K562 (cell line): ENCODE data around the gene THAP11. TPM values are rescaled to one million over a fixed set of nuclear protein-coding genes. Genes with fewer than 3 reads are reported as not detected.

ENCODE experiments used
- ATF6 ChIP-seq: sonication (generic); formaldehyde crosslinking; IDR thresholded peaks from 2 replicates; pipeline ENCODE4 v1.4.0; 2020; ENCODE audit warnings: mild to moderate bottlenecking, missing genetic modification reagents
- BCLAF1 ChIP-seq, 2 experiments: fragments of 450-650 bp in 1 of 2; IDR thresholded peaks; 2 replicates each; pipeline ENCODE4 v1.6.1; 2011 to 2017; ENCODE audit warnings: low read depth in 2 of 2, antibody characterized with exemption in 1 of 2, borderline replicate concordance in 1 of 2, low read length in 1 of 2, mild to moderate bottlenecking in 1 of 2, mixed read lengths in 1 of 2; ENCODE audit not compliant: control insufficient read depth in 1 of 2
- CBX5 ChIP-seq: IDR thresholded peaks from 2 replicates; pipeline ENCODE4 v1.6.1; 2014; ENCODE audit warnings: low read depth, borderline replicate concordance
- DLX4 ChIP-seq: fragments of 250-450 bp; sonication (Bioruptor Pico); IDR thresholded peaks from 2 replicates; pipeline ENCODE4 v1.6.1; 2021; ENCODE audit warnings: mild to moderate bottlenecking
- HIVEP1 ChIP-seq: fragments of 250-450 bp; sonication (Bioruptor Pico); IDR thresholded peaks from 2 replicates; pipeline ENCODE4 v1.4.0; 2020; ENCODE audit warnings: mild to moderate bottlenecking
- HNRNPL ChIP-seq: fragments of 200-400 bp; formaldehyde crosslinking; IDR thresholded peaks from 2 replicates; pipeline ENCODE4 v1.6.1; 2017; ENCODE audit warnings: low read depth, mild to moderate bottlenecking, low read length
- KAT2B ChIP-seq: IDR thresholded peaks from one replicate; pipeline ENCODE4 v1.6.1; 2012; ENCODE audit warnings: low read depth, mild to moderate bottlenecking, control low read depth, inconsistent platforms, low read length, moderate library complexity
- MYNN ChIP-seq, 2 experiments: sonication (generic); formaldehyde crosslinking in 1 of 2; IDR thresholded peaks; 2 replicates each; pipeline versions ENCODE4 v1.5.0 to v1.6.1; 2016 to 2020; ENCODE audit warnings: antibody characterized with exemption in 1 of 2, missing genetic modification reagents in 1 of 2
- PCBP2 ChIP-seq: fragments of 200-400 bp; formaldehyde crosslinking; IDR thresholded peaks from 2 replicates; pipeline ENCODE4 v1.6.1; 2018; ENCODE audit warnings: low read length, low read depth, mild to moderate bottlenecking, moderate library complexity; ENCODE audit not compliant: poor library complexity, severe bottlenecking
- PRPF4 ChIP-seq: fragments of 200-400 bp; formaldehyde crosslinking; IDR thresholded peaks from one replicate; pipeline ENCODE4 v1.6.1; 2017; ENCODE audit warnings: low read length, low read depth, mild to moderate bottlenecking; ENCODE audit not compliant: insufficient read depth, poor library complexity, severe bottlenecking
- SIN3A ChIP-seq, 2 experiments: fragments of 150-350 bp in 1 of 2; IDR thresholded peaks; 2 replicates each; pipeline ENCODE4 v1.6.1; 2011 to 2016; ENCODE audit warnings: borderline replicate concordance in 2 of 2, low read depth in 2 of 2, low read length in 2 of 2, mild to moderate bottlenecking in 2 of 2, moderate library complexity in 2 of 2; ENCODE audit not compliant: control insufficient read depth in 1 of 2
- SRSF9 ChIP-seq: fragments of 200-400 bp; formaldehyde crosslinking; IDR thresholded peaks from 2 replicates; pipeline ENCODE4 v1.6.1; 2017; ENCODE audit warnings: low read depth, low read length, borderline replicate concordance
- TCFL5 ChIP-seq: fragments of 250-450 bp; sonication (Bioruptor Pico); conservative IDR thresholded peaks from 2 replicates; pipeline ENCODE4 v1.6.1; 2021; ENCODE audit warnings: mild to moderate bottlenecking, moderate library complexity, matching md5 sums
- THAP7 ChIP-seq: fragments of 250-450 bp; sonication (Bioruptor Pico); IDR thresholded peaks from 2 replicates; pipeline ENCODE4 v1.5.0; 2021
- THRAP3 ChIP-seq: fragments of 450-650 bp; IDR thresholded peaks from 2 replicates; pipeline ENCODE4 v1.6.1; 2016; ENCODE audit warnings: mild to moderate bottlenecking, inconsistent platforms, borderline replicate concordance
- ZBTB12 ChIP-seq: fragments of 250-450 bp; sonication (Bioruptor Pico); IDR thresholded peaks from 2 replicates; pipeline ENCODE4 v1.4.0; 2020
- ZFP1 ChIP-seq: fragments of 450-650 bp; formaldehyde crosslinking; IDR thresholded peaks from 2 replicates; pipeline ENCODE4 v1.4.0; 2020; ENCODE audit warnings: mild to moderate bottlenecking, mixed read lengths
- ZNF143 ChIP-seq: sonication (generic); formaldehyde crosslinking; IDR thresholded peaks from 2 replicates; pipeline ENCODE4 v1.9.0; 2022; ENCODE audit warnings: mild to moderate bottlenecking, missing genetic modification reagents
- polyA plus RNA-seq, 8 experiments: library from polyadenylated mRNA; depleted of rRNA in 4 of 8; stranded (reverse) in 5 of 8; unstranded in 3 of 8; fragments of >200 nt; fragmentation: Nextera tagmentation in 2 of 8; fragmentation: Illumina TruSeq in 1 of 8; extraction: Ambion mirVana in 2 of 8; extraction: Trizol in 1 of 8; gene quantifications; 2 replicates each; pipeline versions ENCODE4 v1.2.1 to v1.2.3, GENCODE V29; 2011 to 2014; ENCODE audit warnings: inconsistent platforms in 1 of 8, missing spikeins in 1 of 8
- total RNA-seq, 7 experiments: library from RNA; depleted of rRNA in 6 of 7; stranded (reverse); fragments of >200 nt in 6 of 7; fragmentation: Illumina TruSeq in 2 of 7; extraction: Trizol in 2 of 7; gene quantifications; 2 replicates each; pipeline versions ENCODE4 v1.2.1 to v1.2.3, GENCODE V29; 2011 to 2021; ENCODE audit warnings: low replicate concordance in 1 of 7

THAP11 gene
- total and polyA plus RNA-seq, 9 of the 15 experiments (the other 6 are each of a cell fraction or from before 2014, with no cell fraction given): 2.4 to 31.6 (median 21.4) TPM

GRCh38 chr16:67846320-67847063, 4.4 kb downstream of the THAP11 start, which contains the start of gene NUTF2 (continued):
- TF ChIP-seq BCLAF1 (IDR thresholded peaks at IDR 0.05; ENCODE audit: borderline replicate concordance in 1 of 2, control insufficient read depth in 1 of 2, low read depth in 2 of 2, low read length in 1 of 2) (peak in 1 of 2 experiments; percentile 72; a peak in 1 of 4 replicates), ATF6 (no peak), MYNN (IDR thresholded peaks at IDR 0.05) (0 out of 2 replicates have a peak, but pooled peaks have one; percentile 13), MYNN (CRISPR knock-in tag; IDR thresholded peaks at IDR 0.05) (no peak), HNRNPL (peak; percentile 52; the same call in 1 of the 2 replicates), PCBP2 (peak; percentile 41), ZNF143 (peak; percentile 99), TCFL5 (CRISPR knock-in tag) (no peak), CBX5 (0 out of 2 replicates have a peak, but pooled peaks have one; percentile 23), SIN3A (IDR thresholded peaks at IDR 0.05; ENCODE audit: borderline replicate concordance in 2 of 2, control insufficient read depth in 1 of 2, low read depth in 2 of 2, low read length in 2 of 2) (peak; percentile 49 to 65; a peak in 1 of 4 replicates), ZFP1 (CRISPR knock-in tag) (no peak), THRAP3 (no peak), PRPF4 (peak; percentile 51), ZBTB12 (CRISPR knock-in tag) (no peak), KAT2B (no peak), SRSF9 (no peak), HIVEP1 (CRISPR knock-in tag) (peak; percentile 41; the same call in 1 of the 2 replicates), DLX4 (CRISPR knock-in tag) (no peak), THAP7 (CRISPR knock-in tag) (no peak)
